HT1080 (cell line): ENCODE results near the gene ZNF516. TPM values are rescaled to one million over a fixed set of nuclear protein-coding genes. Genes with fewer than 3 reads are reported as not detected.

ENCODE experiments used
- DNase-seq: peaks from one replicate; pipeline ENCODE4 v3.0.0-alpha.2; 2015; ENCODE audit warnings: low read depth
- total RNA-seq: library from RNA; depleted of rRNA; stranded (reverse); fragments of >200 nt; shearing (Covaris generic); gene quantifications from 2 replicates; pipeline ENCODE4 v1.2.3, GENCODE V29; 2014

Gene ZNF516
- total RNA-seq, 1 experiment from 2014 or later = 5.3 TPM

- DNase-seq = no peak
Observed at GRCh38 chr18:76468345-76469304, 26.4 kb downstream of the ZNF516 start.

- no peak for DNase-seq
Observed at GRCh38 chr18:76467371-76468190, 27.5 kb downstream of the ZNF516 start.

- DNase-seq = no peak
Observed at GRCh38 chr18:76466410-76466991, 28.5 kb downstream of the ZNF516 start.

- DNase-seq = no peak
Observed at GRCh38 chr18:76465630-76466409, 29.2 kb downstream of the ZNF516 start.

DNA sequence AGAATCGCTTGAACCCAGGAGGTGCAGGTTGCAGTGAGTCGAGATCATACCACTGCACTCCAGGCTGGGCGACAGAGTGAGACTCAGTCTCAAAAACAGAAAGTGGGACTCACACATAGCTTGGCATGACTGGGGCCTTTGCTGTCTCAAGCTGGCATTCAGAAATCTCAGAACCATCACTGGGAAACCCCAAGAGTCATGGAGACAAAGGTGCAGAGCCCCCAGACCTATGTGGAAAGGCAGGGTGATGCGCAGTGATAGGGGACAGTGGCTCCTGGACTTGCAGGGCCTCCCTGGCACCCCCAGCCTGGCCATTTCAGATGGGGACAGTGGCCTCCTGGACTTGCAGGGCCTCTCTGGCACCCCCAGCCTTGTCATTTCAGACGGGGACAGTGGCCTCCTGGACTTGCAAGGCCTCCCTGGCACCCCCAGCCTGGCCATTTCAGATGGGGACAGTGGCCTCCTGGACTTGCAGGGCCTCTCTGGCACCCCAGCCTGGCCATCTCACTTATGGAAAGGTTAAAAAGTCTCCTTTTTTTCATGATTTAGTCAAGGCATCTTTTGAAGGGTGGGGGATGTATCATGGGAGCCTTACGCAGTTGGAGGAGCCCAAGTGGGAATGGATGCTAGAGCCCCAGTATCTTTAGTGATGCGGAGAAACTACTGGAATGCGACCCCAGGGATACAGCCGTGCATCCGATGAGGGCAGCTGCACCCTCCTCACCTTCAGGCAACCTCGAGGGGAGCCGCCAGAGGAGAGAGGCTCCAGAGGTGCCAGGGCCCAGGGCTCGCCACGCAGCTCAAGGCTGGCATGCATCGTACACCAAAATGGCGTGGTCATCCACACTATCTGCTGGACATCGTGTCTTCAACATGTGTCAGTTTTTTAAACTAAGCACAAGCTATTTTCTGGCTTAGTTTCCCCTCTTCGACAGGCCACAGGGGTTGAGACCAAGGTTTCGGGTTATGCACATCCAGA is 30.5 kb downstream of the ZNF516 start:
- no peak for DNase-seq

GRCh38 chr18:76463872-76464271 is 31.2 kb downstream of the ZNF516 start:
- DNase-seq = no peak

GRCh38 chr18:76463358-76463757 is 31.7 kb downstream of the ZNF516 start:
- no peak for DNase-seq

DNA sequence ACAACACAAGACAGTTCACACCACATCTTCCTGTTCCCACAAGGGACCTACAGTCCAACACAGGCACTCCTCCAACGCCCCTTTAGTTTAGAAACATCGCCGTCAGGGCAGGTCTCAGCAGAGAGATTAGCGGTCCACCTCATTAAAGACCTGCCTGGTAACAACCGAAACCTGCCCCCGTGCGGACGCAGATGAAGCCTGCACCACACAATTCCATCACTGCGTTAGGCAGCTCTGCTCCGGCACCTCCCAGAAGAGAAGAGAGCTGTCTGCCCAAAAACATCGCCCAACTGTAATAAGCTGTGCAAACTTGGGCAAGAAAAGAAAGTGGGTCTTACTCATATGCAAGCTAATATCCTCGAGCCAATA is 32.7 kb downstream of the ZNF516 start:
- DNase-seq = no peak

DNA sequence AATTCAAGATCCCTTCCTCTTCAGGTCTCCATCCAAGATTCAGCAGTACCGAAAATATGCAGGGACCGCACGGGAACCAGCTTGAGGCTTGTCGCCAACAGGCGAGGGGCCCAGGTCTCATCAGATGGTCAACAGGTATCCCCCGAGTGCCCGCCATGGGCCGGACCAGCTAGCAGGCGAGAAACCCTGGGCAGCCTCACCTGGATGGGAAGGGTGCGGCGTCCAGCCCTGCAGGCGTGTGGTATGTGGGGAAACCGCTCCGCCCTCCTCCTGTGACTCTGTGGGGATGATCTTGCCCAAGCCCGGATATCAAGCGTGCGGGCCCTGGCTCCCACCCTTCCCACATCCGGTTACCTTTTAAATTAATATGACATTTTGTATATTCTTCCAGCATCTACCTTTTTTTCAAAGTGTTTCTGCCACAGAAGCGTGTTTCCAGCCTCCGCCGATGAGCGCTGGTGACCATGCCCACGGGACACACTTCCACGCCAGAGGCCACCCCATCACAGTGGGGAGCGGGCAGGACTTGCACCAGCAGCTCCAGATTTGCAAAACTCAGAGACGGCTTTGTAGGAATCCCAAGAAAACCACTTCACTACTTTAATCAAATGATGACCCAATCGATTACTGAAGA is 33.2 kb downstream of the ZNF516 start:
- DNase-seq = no peak

- DNase-seq = no peak
Observed at GRCh38 chr18:76461148-76461547, 33.9 kb downstream of the ZNF516 start.

DNA sequence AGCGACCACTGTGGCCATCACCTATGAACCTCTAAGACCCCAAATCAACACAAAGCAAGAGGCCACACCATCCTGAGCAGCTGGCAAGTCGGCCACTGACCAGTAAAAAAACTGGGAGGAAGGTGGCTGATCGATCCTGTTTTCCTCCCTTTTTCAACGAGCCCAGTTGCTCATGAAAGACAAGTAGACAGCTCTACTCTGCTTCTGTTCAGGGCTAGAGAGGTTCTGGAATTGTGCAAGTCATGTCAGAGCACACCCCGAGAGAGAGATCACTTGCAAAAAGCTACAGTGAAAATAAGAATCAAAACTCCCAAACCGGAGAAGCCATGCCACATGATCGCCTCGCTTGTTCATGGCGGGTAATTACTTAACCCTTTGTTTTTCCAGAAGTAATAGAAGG is 34.6 kb downstream of the ZNF516 start:
- DNase-seq = no peak

- DNase-seq = peak; percentile 99
Observed at GRCh38 chr18:76459687-76460350, 35.2 kb downstream of the ZNF516 start.

DNA sequence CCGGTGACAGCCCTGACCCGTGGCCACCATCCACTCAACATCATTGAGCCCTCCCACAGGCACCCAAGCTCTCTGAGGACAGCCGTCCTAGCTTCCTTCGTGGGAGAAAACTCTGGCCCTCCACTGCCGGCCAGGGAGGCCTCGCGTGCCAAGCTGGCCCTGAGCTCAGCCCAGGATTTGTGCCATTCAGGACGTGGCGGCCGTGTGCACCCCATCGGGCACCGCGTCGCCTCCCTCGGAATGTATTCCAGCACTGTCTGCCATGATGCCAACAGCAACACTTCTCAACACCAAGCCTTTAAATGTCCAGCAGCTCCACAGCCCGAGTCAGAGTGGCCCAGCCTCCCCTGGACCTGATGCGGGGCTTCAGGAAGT is 35.7 kb downstream of the ZNF516 start:
- no peak for DNase-seq

GRCh38 chr18:76458522-76459311 is 36.3 kb downstream of the ZNF516 start:
- DNase-seq = no peak

- no peak for DNase-seq
Observed at GRCh38 chr18:76457957-76458356, 37.1 kb downstream of the ZNF516 start.

DNA sequence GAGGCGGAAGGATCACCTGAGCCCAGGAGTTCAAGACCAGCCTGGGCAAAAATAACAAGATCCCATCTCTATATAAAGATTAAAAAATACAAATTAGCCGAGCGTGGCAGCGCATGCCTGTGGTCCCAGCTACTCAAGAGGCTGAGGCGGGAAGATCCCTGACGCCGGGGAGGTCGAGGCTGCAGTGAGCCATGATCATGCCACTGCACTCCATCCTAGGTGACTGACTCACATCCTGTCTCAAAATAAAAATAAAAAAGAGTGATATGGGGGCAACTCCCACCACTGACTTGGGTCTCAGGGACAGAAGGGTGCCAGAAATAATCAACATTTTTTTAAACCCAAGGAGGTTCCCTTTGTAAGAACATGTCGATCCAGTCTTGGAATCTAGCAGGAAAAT is 37.6 kb downstream of the ZNF516 start:
- peak; percentile 39 for DNase-seq

DNA sequence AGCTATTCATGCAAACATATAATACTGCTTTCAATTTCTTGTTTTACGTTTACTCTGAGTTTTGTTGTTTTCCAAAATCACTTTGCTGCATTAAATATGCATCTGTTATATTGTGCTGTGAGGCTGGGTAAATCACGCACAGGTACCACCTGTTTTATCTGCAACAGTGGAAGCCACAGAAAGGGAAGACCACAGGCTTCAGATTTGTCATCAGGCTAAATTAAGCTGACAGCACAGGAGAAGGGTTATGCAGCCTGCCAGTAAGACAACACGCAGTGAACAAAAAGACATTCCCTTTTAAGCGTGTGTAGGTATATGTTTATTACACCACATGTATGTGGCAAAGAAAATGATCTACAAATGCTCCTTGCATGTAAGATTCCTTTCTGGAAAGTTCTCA is 38.2 kb downstream of the ZNF516 start:
- DNase-seq = no peak
